Activated T-cell treated with anti-CD3 and anti-CD28 coated beads, Interleukin-2, amount 50 U/mL, for 48 hours (primary cell): Measurements from ENCODE around the gene TRAPPC3.

Source experiments
- DNase-seq, 2 experiments: peaks; one replicate each; pipeline ENCODE4 v3.0.0-alpha.2; 2020

The TRAPPC3 gene

DNA sequence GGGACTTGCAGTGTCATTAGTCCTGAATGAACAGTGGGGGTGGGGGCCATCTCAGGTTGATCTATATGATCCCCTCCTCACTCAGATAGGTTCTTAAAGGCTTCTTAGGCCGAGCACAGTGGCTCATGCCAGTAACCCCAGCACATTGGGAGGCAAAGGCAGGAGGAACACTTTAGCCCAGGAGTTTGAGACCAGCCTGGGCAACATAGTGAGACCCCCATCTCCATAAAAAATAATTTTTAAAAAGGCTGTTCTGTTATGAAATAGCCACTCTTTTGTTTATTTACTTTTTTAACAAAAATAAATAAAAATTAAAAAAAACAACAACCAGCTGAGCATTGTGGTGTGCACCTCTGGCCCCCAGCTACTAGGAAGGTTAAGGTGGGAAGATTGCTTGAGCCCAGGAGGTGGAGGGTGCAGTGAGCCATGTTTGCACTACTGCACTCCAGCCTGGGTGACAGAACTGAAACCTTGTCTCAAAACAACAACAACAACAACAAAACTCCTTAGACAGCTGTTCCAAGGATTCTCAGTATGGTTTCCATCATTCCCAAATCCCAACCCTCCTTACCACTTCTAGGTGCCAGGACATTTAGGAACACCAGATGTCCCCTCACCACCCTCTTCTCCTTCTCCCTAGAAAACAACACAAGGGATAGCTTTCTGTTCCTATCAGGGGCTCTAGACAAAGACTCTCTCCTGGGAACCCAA lies 2.0 kb upstream of the TRAPPC3 start:
- no peak for DNase-seq

DNA sequence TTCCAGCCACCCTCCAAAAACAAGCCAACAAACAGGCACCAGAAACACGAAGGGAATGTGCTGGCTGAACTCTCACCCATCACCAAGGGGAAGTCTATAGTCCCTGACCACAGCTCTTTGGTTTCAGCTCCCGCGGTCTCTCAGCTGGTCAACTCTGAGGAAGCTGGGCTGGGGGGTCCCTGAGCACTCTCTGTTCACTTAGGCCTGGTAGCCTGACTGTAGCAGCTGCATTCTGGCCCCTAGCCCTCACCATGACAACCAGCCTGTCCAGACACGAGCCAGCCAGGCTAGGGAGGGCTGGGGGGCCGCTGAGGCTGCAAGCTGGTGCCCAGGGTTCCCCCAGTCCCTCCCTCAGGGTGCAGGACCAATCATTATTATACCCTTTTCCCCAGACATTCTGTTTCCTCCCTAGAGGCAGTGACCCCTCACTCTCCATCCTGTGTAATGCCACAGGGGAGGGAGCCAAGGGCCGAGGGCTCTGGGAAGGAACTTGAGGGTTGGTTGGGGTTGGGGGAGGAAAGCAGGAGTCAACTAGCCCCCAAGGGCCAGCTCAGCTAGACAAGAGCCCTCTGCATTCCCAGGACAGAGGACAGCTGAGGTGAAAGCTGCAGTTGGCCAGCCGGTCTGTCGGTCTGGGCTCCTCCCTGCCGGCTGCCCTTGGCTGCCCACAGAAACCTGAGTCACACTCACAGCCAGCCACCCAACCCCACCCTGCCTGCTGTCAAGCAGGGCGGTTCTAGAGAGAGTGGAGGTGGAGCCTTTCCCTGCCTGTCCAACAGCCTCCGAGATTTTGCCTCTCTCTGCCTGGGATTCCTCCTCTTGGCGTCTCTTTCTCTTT lies 1.2 kb upstream of the TRAPPC3 start:
- DNase-seq: peak; percentile 82 to 86

DNA sequence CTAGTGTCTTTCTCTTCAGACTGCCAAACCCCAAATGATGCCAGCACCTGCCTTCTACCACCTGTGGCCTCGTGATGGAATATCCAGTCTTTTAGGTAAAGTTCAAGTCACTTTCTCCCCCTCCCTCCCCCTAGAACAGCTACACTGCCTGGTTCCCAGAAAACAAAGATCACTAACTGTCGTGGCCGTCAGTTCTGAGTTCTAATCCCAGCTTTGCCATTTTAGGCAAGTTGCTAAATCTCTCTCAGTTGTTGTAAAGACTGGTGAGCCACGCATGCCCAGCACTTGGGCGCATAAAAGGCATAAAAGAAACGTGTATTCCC lies 648 bp upstream of the TRAPPC3 start:
- DNase-seq: peak in 1 of 2 experiments; percentile 55

DNA sequence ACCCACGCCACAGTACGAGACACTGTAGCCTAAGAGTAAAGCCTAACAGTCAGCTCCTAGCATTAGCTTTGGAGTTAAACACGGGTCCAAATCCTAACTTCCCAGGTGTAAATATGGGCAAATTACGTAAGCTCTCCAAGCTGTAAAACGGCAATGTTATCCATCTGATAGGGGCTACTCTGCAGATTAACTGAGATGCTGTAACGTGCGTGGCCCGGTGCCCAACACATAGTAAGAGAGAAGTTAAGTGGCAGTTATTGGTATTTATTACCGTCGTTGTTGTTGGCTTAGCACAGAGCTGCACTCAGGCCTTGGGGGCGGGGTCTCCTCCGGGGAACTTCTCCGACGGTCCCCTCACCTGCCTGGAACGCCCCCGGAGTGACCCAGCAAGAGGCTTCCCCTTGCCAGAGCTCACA lies 457 bp downstream of the TRAPPC3 start:
- no peak for DNase-seq

DNA sequence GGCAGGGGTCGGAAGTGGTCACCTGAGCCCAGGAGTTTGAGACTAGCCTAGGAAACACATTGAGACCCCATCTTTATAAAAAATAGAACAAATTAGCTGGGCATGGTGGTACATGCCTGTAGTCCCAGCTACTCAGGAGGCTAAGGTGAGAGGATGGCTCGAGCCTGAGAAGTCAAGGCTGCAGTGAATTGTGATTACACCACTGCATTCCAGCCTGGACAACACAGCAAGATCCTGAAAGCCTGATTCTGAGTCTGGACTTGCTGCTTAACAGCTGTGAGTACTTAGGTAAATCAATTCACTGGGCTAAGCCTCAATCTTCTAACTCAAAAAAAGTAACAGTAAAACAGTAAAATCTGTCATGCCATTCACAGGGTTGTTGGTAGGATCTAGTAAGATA lies 4.9 kb downstream of the TRAPPC3 start:
- no peak for DNase-seq

DNA sequence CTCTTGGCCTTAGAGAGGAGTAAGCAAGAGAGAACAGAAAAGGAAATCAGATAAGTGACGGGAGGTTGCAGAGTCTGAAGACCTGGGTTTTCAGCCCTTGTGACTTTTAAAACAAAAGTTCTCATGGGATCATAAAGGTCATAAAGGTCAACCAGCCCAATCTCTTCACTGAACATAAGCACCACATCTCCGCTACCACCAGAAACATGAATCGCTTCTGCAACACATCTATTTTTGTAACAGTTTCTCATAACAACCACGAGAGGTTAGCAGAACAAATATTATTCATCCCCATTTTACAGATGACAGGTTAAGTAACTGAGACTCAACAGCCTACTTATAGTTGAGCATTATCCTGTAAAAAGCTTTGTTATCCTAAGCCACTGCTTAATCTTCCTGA lies 5.9 kb downstream of the TRAPPC3 start:
- no peak for DNase-seq

DNA sequence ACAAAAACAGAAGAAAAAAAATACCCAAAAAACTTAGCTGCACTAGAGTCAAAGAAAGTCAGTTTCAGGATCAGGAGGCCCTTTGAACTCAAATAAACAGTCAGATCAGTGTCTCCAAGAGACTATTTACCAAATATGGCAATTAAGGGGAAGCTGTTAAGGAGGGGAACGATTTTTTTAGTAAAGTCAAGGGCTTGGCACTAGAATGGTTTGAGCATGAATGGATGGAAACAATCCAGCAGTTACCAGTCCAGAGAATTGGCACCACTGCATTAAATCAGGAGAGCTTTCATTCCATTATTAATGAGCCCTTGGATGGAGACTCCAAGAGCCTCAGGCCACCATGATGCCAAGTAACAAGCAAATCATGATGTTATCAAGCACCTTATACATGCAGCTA lies 7.2 kb downstream of the TRAPPC3 start:
- no peak for DNase-seq

DNA sequence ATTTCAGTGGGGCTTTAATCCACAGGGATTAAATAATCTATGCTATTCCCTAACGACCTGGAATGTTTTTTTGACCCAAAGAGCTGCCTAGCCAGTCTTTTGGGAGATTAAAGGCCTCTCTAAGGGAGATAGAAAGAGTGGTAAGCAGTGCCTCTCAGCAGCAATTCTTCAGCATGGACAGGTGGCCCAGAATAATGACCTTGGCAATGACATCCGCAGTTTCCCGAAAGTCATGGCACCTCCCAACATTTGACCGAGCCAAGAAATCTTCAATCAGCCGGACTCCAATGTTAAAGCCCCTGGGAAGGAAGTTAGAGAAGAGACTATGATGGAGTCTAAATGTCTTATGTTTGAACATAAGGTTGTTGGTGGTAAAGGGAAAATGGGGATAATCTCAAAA lies 9.8 kb downstream of the TRAPPC3 start:
- no peak for DNase-seq

DNA sequence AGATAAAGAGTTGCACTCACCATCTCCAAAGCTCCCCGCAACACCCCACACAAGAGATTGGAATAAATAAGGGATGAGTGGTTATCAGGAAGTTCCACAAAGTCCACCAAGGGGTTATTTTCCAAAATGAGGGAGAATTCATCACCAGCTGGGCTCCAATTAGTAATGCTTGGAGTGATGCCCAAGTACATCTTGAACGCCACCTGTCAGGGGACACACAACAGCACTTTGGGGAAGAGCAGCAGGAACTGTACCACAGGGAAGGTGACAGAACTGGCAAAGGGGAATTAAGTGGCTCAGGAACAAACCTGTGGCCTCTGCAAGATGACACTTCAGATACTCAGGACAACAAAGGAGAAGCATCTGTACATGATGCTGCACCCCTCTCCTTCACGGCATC lies 11.5 kb downstream of the TRAPPC3 start:
- DNase-seq: no peak

DNA sequence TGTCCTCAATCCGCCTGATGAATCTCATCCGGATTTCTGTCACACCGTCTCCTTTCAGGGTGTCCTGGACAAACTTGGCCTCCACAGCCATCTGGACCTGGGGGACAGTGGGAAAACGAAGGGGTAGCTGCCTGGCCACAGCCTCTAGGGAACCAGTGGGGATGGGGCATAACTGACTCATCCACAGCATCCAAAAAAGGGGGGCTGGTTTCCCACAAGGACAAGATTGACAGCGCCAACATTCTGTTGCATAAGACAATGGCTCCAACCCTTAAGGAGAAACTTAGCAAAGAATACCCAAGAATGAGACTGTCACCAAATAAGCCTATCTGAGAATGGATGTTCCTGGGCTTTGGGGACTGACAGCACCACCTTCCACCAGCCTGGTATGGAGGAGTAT lies 12.1 kb downstream of the TRAPPC3 start:
- no peak for DNase-seq

DNA sequence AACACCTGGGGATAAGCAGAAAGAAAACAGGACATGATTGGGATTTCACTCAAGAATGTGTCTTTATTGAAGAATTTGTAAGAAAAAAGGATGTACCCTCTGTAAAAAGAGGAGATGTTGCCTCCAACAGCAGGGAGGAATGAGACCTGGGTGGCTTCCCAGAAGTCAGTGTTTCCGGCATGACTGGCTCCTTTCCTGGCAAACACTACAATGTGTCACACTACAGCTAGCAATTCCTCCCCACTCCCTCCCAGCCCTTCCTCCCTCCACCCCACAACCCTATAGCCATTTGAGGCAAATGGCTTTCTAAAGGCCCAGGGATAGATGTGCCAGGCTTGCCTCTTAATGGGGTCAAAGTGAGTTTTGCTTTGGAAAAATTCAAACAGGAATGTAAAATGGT lies 12.8 kb downstream of the TRAPPC3 start:
- DNase-seq: no peak

DNA sequence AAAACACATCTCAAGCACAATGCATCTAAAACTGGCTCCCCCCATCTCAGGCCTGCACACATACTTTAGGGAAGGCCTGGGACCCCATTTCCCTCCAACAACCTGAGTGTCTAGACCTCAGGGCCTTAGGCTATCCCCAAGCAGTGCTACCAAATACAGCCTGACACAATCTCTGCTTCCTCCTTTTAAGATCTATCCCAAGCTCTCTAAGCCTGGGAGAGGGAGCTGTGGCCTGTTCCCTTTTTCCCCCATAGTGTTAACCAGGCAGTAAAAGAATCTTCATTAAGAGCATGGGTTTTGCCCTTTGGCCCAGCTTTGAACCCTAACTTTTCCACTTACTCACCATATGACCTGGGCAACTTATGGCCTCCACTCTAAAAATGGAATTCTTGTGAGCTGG lies 13.5 kb downstream of the TRAPPC3 start:
- no peak for DNase-seq

DNA sequence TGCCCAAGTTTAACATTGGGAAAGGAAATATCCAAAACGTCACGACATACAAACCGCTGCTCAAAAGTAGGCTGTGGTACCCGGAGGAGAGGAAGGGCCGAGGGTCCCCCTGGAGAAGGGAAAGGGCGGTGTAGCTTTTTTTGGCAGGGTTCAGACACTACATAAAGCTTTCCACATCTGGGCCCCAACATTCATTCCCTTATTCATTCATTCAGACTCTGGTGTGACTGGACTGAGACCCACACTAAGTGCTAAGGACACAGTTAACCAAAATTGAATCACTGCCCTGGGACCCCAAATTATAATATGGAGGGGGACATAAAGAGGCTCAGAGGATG lies 14.0 kb downstream of the TRAPPC3 start:
- no peak for DNase-seq

DNA sequence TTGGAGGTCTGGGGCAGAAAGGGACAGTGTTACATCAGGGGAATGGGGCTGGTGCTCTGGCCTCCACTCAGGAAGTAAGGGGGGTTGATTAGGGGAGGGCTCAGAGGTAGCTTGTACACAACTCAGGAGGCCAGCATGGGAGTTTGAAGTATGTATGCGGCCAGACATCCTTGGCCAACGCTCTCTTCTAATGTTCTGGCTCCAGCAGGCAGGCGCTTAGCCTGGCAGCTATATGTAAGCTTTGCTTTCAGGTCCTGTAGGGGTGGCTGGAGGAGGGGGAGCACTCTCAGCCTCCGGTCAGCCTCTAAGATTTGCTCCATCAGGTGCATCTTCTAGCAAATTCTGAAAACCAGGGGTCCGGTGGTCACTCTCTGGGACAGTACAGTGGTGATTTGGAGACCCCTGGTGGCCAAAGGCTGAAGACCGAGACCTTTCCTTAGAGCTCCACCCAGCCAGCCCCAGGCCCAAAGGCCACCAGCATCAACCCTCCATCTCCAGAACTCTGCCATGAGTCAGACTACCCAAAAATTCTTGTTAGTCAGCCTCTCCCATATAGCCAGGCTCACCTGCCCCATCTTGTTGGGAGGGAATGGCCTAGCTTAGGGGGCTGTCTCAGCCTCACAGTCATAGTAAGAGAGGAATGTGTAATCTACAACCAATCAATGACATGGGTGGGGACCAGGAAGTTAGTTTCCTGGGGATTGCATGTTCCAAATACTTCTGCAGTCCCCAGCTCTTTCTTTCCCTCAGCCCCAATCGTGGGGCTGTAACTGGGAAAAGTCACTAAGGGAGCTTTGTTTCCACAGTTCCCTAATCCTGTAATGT lies 14.6 kb downstream of the TRAPPC3 start:
- DNase-seq: peak; percentile 66 to 70

DNA sequence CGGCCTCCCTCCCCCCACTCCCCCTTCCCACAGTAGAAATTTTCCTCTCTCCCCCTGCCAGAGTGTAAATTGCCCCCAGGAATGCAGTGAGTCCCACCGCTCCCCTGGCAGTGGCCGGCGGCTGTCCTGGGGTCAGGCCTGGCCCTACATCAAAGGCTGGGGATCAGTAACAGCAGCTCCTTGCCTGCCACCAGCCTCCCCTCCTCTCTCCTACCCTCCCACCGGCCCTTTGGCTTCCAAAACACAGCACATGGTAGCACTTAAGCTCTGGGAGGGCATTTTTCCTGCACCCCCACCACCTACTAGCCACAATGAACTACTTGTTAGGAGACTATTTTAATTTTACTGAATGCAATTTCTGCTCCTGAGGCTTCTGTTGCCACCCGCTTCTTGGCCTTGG lies 15.3 kb downstream of the TRAPPC3 start:
- DNase-seq: no peak

DNA sequence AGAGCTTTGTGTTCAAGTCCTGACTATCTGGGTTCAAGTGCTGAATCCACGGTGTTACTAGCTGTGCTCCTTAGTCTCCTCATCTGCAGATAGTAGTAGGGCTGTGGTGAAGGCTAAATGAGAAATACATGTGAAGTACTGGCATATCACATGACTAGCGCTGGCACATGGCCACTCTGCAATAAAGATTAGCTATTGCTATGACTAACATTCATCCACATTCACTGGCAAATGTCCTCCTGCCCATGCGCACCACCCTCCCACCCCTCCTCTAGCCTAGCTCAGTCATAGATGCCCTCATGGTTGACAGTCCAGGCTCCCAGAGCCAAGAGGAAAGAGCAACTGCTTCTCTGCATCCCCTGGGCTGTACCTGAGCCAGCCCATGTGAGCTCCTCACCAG lies 15.8 kb downstream of the TRAPPC3 start:
- no peak for DNase-seq

DNA sequence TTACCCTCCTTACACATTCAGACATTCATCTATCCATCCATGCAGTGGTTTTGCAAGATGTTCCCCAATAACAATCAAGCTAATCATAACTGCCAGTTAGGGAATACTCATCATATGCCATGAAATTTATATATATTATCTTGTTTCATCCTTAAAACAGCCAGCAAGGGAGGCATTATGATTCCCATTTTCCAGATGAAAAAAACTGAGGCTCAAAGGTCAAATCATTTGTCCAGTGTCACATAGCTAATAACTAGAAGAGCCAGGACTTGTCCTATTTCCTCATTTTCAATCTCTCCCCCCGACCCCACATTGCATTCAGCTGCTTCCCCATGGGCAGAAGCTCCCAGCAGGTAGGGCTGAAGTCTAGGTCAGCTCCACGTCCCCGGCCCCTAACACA lies 17.3 kb downstream of the TRAPPC3 start:
- DNase-seq: no peak

DNA sequence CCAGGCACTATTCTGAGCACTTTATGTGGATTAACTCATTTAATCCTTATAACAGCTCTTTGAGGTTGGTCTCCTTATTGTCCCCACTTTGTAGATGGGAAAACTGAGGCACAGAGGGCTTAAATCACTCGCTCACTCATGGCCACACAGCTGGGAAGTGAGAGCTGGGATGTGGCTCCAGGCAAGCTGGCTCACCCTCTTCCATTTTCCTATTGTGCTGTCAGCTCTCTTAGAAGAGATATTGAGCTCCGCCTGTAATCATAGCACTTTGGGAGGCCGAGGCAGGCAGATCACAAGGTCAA lies 20.4 kb downstream of the TRAPPC3 start:
- no peak for DNase-seq

DNA sequence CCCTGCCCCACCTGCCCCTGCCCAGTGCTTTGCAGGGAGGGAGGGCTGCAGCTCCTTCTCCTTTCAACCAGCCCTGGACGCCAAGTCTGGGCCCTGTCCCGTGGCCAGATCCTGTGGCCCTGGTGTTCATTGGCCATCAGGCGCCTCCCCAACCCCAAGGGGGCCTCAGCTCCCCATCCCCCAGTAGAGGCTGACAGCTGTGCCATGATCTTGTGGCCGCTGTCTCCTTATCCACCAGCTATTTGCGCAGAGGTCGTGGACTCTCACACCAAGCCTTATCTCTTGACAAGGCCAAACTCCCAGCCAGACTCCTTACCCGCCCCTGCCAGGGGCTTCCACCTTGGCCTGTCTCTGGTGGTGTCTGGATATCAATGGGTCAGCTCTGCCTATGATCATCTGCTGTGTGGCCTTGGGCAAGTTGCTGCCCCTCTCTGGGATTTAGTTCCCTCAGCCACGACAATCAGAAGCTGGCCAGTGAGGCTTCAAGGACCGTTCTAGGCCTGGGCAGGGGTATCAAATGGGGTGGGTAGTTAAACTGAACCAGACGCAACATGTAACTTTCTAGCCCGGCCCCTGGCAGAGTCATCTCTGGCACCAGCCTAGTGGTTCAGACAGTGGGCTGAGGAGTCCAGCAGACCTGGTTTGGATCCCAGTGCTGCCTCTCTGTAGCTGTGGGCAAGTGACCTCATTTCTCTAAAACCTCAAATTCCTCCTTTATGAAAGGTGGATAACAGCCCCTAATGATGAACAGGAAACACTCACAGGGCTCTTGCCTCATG lies 21.0 kb downstream of the TRAPPC3 start:
- no peak for DNase-seq

DNA sequence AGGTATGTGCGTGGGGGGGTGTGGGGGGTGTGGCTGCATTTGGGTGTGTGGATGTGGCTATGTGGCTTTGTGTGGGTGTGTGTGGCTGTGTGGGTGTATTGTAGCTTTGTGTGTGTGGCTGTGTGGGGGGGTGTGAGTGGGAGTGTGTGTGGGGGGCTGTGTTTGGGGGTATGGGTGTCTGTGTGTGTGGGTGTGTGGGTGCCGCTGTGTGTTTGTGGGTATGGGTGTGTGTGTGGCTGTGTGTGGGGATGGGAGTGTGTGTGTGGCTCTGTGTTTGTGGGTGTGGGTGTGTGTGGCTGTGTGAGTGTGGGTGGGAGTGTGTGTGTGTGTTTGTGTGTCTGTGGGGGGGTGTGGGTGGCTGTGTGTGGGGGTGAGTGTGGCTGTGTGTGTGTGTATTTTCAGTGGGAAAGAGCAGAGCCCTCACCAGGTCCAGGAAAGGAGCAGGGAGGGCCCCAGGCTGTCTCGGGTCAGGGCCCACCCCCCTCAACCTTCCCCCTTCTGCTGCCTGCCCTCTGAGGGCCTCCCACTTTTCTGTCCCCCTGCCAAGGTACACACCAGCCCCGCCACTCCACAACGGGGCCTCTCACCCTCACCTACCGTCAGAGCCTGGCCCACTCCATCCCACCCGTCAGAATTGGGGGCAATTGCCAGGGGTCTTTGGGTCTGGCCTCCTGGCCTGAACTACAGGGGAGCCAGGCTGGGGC lies 22.3 kb downstream of the TRAPPC3 start:
- DNase-seq: no peak

DNA sequence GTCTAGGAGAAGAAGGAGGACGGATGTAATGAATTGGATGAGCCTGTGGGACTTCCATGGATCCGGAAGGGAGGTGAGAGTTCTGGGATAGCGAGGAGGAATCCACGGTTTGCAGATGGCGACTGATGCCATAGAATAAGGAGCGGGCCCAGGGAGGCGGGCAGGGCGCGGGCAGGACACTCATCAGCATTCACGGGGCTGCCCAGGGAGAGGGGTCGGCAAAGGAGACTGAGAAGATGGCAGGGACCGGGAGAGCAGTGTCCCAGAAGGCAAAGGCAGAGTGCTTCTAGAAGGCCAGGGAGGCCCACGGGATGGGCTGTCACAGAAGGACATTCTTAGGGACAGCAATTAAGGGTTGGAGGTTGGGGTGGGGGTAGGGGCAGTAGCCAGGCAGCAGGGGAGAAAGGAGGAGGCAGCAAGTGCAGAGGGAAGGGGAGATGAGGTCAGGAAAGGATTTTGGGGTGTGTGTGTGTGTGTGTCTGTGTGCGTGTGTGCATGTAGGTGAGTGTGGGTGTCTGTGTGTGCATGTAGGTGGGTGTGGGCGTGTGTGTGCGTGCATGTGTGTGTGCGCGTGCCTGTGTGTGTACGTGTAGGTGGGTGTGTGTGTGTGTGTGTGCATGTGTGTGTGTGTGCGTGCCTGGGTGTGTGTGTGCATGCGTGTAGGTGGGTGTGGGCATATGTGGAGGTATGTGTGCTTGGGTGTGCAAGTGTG lies 23.1 kb downstream of the TRAPPC3 start:
- DNase-seq: no peak
